Stimulated activated CD4-positive, alpha-beta T cell treated with anti-CD3 and anti-CD28 coated beads, Interleukin-1b, Interleukin-23, amount 100 ng/mL, for 24 hours (primary cell): ENCODE results near the gene ACOD1.

Source experiments
- DNase-seq, 4 experiments: peaks; one replicate each; pipeline ENCODE4 v3.0.0-alpha.2; 2020; ENCODE audit warnings: low read depth in 4 of 4, low spot score in 1 of 4

The ACOD1 gene

GRCh38 chr13:76983676-76984075 is 35.4 kb downstream of the ACOD1 start:
- no peak for DNase-seq

GRCh38 chr13:76991432-76991795 is 43.1 kb downstream of the ACOD1 start:
- peak; percentile 34 to 53 (median 40) for DNase-seq

GRCh38 chr13:76991796-76992547 is 43.7 kb downstream of the ACOD1 start, which contains the start of gene CLN5:
Gene CLN5, plus strand, starts transcription at chr13:76992081. Its CDS starts 18 bp downstream, at chr13:76992099.
- DNase-seq, result peak; percentile 69 to 89 (median 82)

GRCh38 chr13:76992548-76993001 is 44.3 kb downstream of the ACOD1 start:
- no peak for DNase-seq

- DNase-seq, result no peak
Measured at GRCh38 chr13:76993021-76993420, 44.7 kb downstream of the ACOD1 start.

- DNase-seq, result no peak
Measured at GRCh38 chr13:76993473-76993872, 45.2 kb downstream of the ACOD1 start.

GRCh38 chr13:76994281-76994680 is 46.0 kb downstream of the ACOD1 start:
- no peak for DNase-seq

GRCh38 chr13:77000475-77000874 is 52.2 kb downstream of the ACOD1 start:
- no peak for DNase-seq

- no peak for DNase-seq
Measured at GRCh38 chr13:77001540-77001939, 53.2 kb downstream of the ACOD1 start.

GRCh38 chr13:77001963-77002587 is 53.8 kb downstream of the ACOD1 start:
- no peak for DNase-seq

- DNase-seq, result no peak
Measured at GRCh38 chr13:77002590-77003190, 54.4 kb downstream of the ACOD1 start.
